ENCODE measurements around the gene OR8B3.

Gene OR8B3

GRCh38 chr11:124442442-124442841, 43.6 kb upstream of the OR8B3 start:
- no peak overlapping the region for H2AFZ ChIP-seq (ENCODE audit: low read depth, low read length)
- H3K4me3 ChIP-seq (ENCODE audit: insufficient read depth in 1 of 2, low read depth in 1 of 2, low read length in 2 of 2) = no peak overlapping the region
- H2BK15ac ChIP-seq (ENCODE audit: low read depth, poor library complexity, severe bottlenecking) = no peak overlapping the region
- H2BK12ac ChIP-seq (ENCODE audit: low read length in 2 of 2) = no peak overlapping the region
- no peaks in the 10 kb centered on the region for H3K9me3 ChIP-seq (ENCODE audit: control insufficient read depth, low read length)
- no peak overlapping the region for H3K4ac ChIP-seq (ENCODE audit: low read depth in 1 of 2, low read length in 2 of 2)
- H3K27ac ChIP-seq (ENCODE audit: low read length, poor library complexity, severe bottlenecking) = no peak overlapping the region
- H3K9ac ChIP-seq (ENCODE audit: low read length) = no peak overlapping the region
- H3K36me3 ChIP-seq (ENCODE audit: control insufficient read depth in 1 of 2, insufficient read depth in 2 of 2, low read depth in 1 of 2, low read length in 2 of 2) = no peaks in the 10 kb centered on the region
- H3K18ac ChIP-seq (ENCODE audit: low read depth in 1 of 2, low read length in 2 of 2) = no peak overlapping the region
- DNase-seq = no peak
- H4K91ac ChIP-seq (ENCODE audit: low read length) = no peak overlapping the region
- no peak overlapping the region for H3K4me2 ChIP-seq (ENCODE audit: low read length, poor library complexity, severe bottlenecking)
- no peak overlapping the region for H4K8ac ChIP-seq (ENCODE audit: low read length)
- no peak overlapping the region for H2BK120ac ChIP-seq (ENCODE audit: low read depth, low read length)
- WGBS = 58% methylated on average over 6 of the region's 6 CpGs
- H3K14ac ChIP-seq (ENCODE audit: low read length in 2 of 2) = no peak overlapping the region
- H3K4me1 ChIP-seq (ENCODE audit: control insufficient read depth, insufficient read depth, low read depth, low read length) = no peaks in the 10 kb centered on the region
- H3K23ac ChIP-seq (ENCODE audit: low read length in 2 of 2) = no peak overlapping the region
- no peaks in the 10 kb centered on the region for H3K79me1 ChIP-seq (replicated peaks; ENCODE audit: low read length, poor library complexity, severe bottlenecking)
- no peak overlapping the region for H2AK5ac ChIP-seq (ENCODE audit: low read length, severe bottlenecking)
- no peak overlapping the region for H2BK5ac ChIP-seq (ENCODE audit: low read depth, low read length, poor library complexity, severe bottlenecking)
- no peaks in the 10 kb centered on the region for H3K27me3 ChIP-seq (ENCODE audit: control insufficient read depth in 1 of 2, insufficient read depth in 1 of 2, low read length in 2 of 2)

GRCh38 chr11:124441519-124441918, 42.7 kb upstream of the OR8B3 start:
- H3K4me3 ChIP-seq (ENCODE audit: insufficient read depth in 1 of 2, low read depth in 1 of 2, low read length in 2 of 2) = no peak overlapping the region
- H3K79me1 ChIP-seq (replicated peaks; ENCODE audit: low read length, poor library complexity, severe bottlenecking) = no peaks in the 10 kb centered on the region
- DNase-seq = no peak
- H2AK5ac ChIP-seq (ENCODE audit: low read length, severe bottlenecking) = no peak overlapping the region
- H3K4me2 ChIP-seq (ENCODE audit: low read length, poor library complexity, severe bottlenecking) = no peak overlapping the region
- H2AFZ ChIP-seq (ENCODE audit: low read depth, low read length) = no peak overlapping the region
- H2BK120ac ChIP-seq (ENCODE audit: low read depth, low read length) = no peak overlapping the region
- no peak overlapping the region for H4K91ac ChIP-seq (ENCODE audit: low read length)
- H3K36me3 ChIP-seq (ENCODE audit: control insufficient read depth in 1 of 2, insufficient read depth in 2 of 2, low read depth in 1 of 2, low read length in 2 of 2) = no peaks in the 10 kb centered on the region
- H3K27ac ChIP-seq (ENCODE audit: low read length, poor library complexity, severe bottlenecking) = no peak overlapping the region
- no peak overlapping the region for H3K23ac ChIP-seq (ENCODE audit: low read length in 2 of 2)
- H3K27me3 ChIP-seq (ENCODE audit: control insufficient read depth in 1 of 2, insufficient read depth in 1 of 2, low read length in 2 of 2) = no peaks in the 10 kb centered on the region
- no peak overlapping the region for H3K9ac ChIP-seq (ENCODE audit: low read length)
- no peak overlapping the region for H3K4ac ChIP-seq (ENCODE audit: low read depth in 1 of 2, low read length in 2 of 2)
- no peak overlapping the region for H4K8ac ChIP-seq (ENCODE audit: low read length)
- no peak overlapping the region for H2BK15ac ChIP-seq (ENCODE audit: low read depth, poor library complexity, severe bottlenecking)
- H2BK5ac ChIP-seq (ENCODE audit: low read depth, low read length, poor library complexity, severe bottlenecking) = no peak overlapping the region
- no peaks in the 10 kb centered on the region for H3K4me1 ChIP-seq (ENCODE audit: control insufficient read depth, insufficient read depth, low read depth, low read length)
- whole genome bisulfite sequencing = 84% methylated on average over 7 of the region's 7 CpGs
- H3K14ac ChIP-seq (ENCODE audit: low read length in 2 of 2) = no peak overlapping the region
- H3K18ac ChIP-seq (ENCODE audit: low read depth in 1 of 2, low read length in 2 of 2) = no peak overlapping the region
- no peak overlapping the region for H2BK12ac ChIP-seq (ENCODE audit: low read length in 2 of 2)
- H3K9me3 ChIP-seq (ENCODE audit: control insufficient read depth, low read length) = no peaks in the 10 kb centered on the region

- Histone ChIP-seq H2BK15ac (ENCODE audit: low read depth, poor library complexity, severe bottlenecking) (no peak overlapping the region), H2BK120ac (ENCODE audit: low read depth, low read length) (no peak overlapping the region), H3K4me2 (ENCODE audit: low read length, poor library complexity, severe bottlenecking) (no peak overlapping the region), H2AFZ (ENCODE audit: low read depth, low read length) (no peak overlapping the region), H3K4ac (ENCODE audit: low read depth in 1 of 2, low read length in 2 of 2) (no peak overlapping the region), H2BK5ac (ENCODE audit: low read depth, low read length, poor library complexity, severe bottlenecking) (no peak overlapping the region), H3K9me3 (ENCODE audit: control insufficient read depth, low read length) (no peaks in the 10 kb centered on the region), H3K9ac (ENCODE audit: low read length) (no peak overlapping the region), H3K23ac (ENCODE audit: low read length in 2 of 2) (no peak overlapping the region), H3K27ac (ENCODE audit: low read length, poor library complexity, severe bottlenecking) (no peak overlapping the region), H3K79me1 (replicated peaks; ENCODE audit: low read length, poor library complexity, severe bottlenecking) (no peaks in the 10 kb centered on the region), H3K14ac (ENCODE audit: low read length in 2 of 2) (no peak overlapping the region), H4K8ac (ENCODE audit: low read length) (no peak overlapping the region), H4K91ac (ENCODE audit: low read length) (no peak overlapping the region), H3K36me3 (ENCODE audit: control insufficient read depth in 1 of 2, insufficient read depth in 2 of 2, low read depth in 1 of 2, low read length in 2 of 2) (no peaks in the 10 kb centered on the region), H3K27me3 (ENCODE audit: control insufficient read depth in 1 of 2, insufficient read depth in 1 of 2, low read length in 2 of 2) (no peaks in the 10 kb centered on the region), H3K18ac (ENCODE audit: low read depth in 1 of 2, low read length in 2 of 2) (no peak overlapping the region), H2AK5ac (ENCODE audit: low read length, severe bottlenecking) (no peak overlapping the region), H3K4me3 (ENCODE audit: insufficient read depth in 1 of 2, low read depth in 1 of 2, low read length in 2 of 2) (no peak overlapping the region), H3K4me1 (ENCODE audit: control insufficient read depth, insufficient read depth, low read depth, low read length) (no peaks in the 10 kb centered on the region), H2BK12ac (ENCODE audit: low read length in 2 of 2) (no peak overlapping the region)
- no peak for DNase-seq
- 76% methylated on average over 5 of the region's 5 CpGs for WGBS
Measured at GRCh38 chr11:124441081-124441480, 42.3 kb upstream of the OR8B3 start.

- Histone ChIP-seq H3K4ac (ENCODE audit: low read depth in 1 of 2, low read length in 2 of 2) (no peak overlapping the region), H2BK15ac (ENCODE audit: low read depth, poor library complexity, severe bottlenecking) (no peak overlapping the region), H2AFZ (ENCODE audit: low read depth, low read length) (no peak overlapping the region), H3K18ac (ENCODE audit: low read depth in 1 of 2, low read length in 2 of 2) (no peak overlapping the region), H3K79me1 (replicated peaks; ENCODE audit: low read length, poor library complexity, severe bottlenecking) (no peaks in the 10 kb centered on the region), H3K4me1 (ENCODE audit: control insufficient read depth, insufficient read depth, low read depth, low read length) (no peaks in the 10 kb centered on the region), H2BK5ac (ENCODE audit: low read depth, low read length, poor library complexity, severe bottlenecking) (no peak overlapping the region), H3K23ac (ENCODE audit: low read length in 2 of 2) (no peak overlapping the region), H3K4me3 (ENCODE audit: insufficient read depth in 1 of 2, low read depth in 1 of 2, low read length in 2 of 2) (no peak overlapping the region), H4K8ac (ENCODE audit: low read length) (no peak overlapping the region), H3K36me3 (ENCODE audit: control insufficient read depth in 1 of 2, insufficient read depth in 2 of 2, low read depth in 1 of 2, low read length in 2 of 2) (no peaks in the 10 kb centered on the region), H3K9ac (ENCODE audit: low read length) (no peak overlapping the region), H3K4me2 (ENCODE audit: low read length, poor library complexity, severe bottlenecking) (no peak overlapping the region), H3K27ac (ENCODE audit: low read length, poor library complexity, severe bottlenecking) (no peak overlapping the region), H2BK120ac (ENCODE audit: low read depth, low read length) (no peak overlapping the region), H2AK5ac (ENCODE audit: low read length, severe bottlenecking) (no peak overlapping the region), H3K14ac (ENCODE audit: low read length in 2 of 2) (no peak overlapping the region), H2BK12ac (ENCODE audit: low read length in 2 of 2) (no peak overlapping the region), H3K9me3 (ENCODE audit: control insufficient read depth, low read length) (no peaks in the 10 kb centered on the region), H4K91ac (ENCODE audit: low read length) (no peak overlapping the region), H3K27me3 (ENCODE audit: control insufficient read depth in 1 of 2, insufficient read depth in 1 of 2, low read length in 2 of 2) (no peaks in the 10 kb centered on the region)
- DNase-seq = no peak
- 76% methylated on average over 4 of the region's 4 CpGs for WGBS
Measured at GRCh38 chr11:124440608-124441007, 41.8 kb upstream of the OR8B3 start.

All from mesenchymal stem cell (in vitro differentiated cells and primary cell).